COLO668 (cell line): ENCODE results near the gene ADGRB3.
"Not testable (repeated sequence)": the region's sequence is repeated elsewhere in the genome, so short reads cannot be mapped to it uniquely, and the experiment has no call there.

Experiments
- DNase-seq: peaks from one replicate; lab custom pipeline; 2025; ENCODE audit not compliant: unreplicated experiment; lab: John Stamatoyannopoulos, UW

The ADGRB3 gene

GRCh38 chr6:68738039-68738438, 103.0 kb downstream of the ADGRB3 start:
- no peak for DNase-seq

- DNase-seq: no peak
These were observed 105.9 kb downstream of the ADGRB3 start for GRCh38 chr6:68740828-68741500.

- no peak for DNase-seq
These were observed 106.7 kb downstream of the ADGRB3 start for GRCh38 chr6:68741501-68742386.

- no peak for DNase-seq
These were observed 108.0 kb downstream of the ADGRB3 start for GRCh38 chr6:68743099-68743498.

GRCh38 chr6:68744376-68744775, 109.3 kb downstream of the ADGRB3 start:
- DNase-seq: not testable (repeated sequence)

- DNase-seq: no peak
These were observed 111.3 kb downstream of the ADGRB3 start for GRCh38 chr6:68746376-68746775.

GRCh38 chr6:68747110-68747790, 112.2 kb downstream of the ADGRB3 start:
- no peak for DNase-seq

GRCh38 chr6:68747832-68748231, 112.8 kb downstream of the ADGRB3 start:
- not testable (repeated sequence) for DNase-seq

GRCh38 chr6:68754681-68755213, 119.7 kb downstream of the ADGRB3 start:
- no peak for DNase-seq

- no peak for DNase-seq
These were observed 121.6 kb downstream of the ADGRB3 start for GRCh38 chr6:68756454-68757375.

- no peak for DNase-seq
These were observed 122.7 kb downstream of the ADGRB3 start for GRCh38 chr6:68757821-68758220.

GRCh38 chr6:68758559-68758958, 123.5 kb downstream of the ADGRB3 start:
- DNase-seq: no peak

- DNase-seq: no peak
These were observed 125.4 kb downstream of the ADGRB3 start for GRCh38 chr6:68760485-68760884.

GRCh38 chr6:68760941-68761676, 126.0 kb downstream of the ADGRB3 start:
- no peak for DNase-seq

- DNase-seq: no peak
These were observed 126.9 kb downstream of the ADGRB3 start for GRCh38 chr6:68761985-68762384.

GRCh38 chr6:68771426-68771825, 136.3 kb downstream of the ADGRB3 start:
- no peak for DNase-seq

- DNase-seq: no peak
These were observed 139.8 kb downstream of the ADGRB3 start for GRCh38 chr6:68774843-68775242.

- no peak for DNase-seq
These were observed 141.3 kb downstream of the ADGRB3 start for GRCh38 chr6:68776354-68776753.

GRCh38 chr6:68777956-68778355, 142.9 kb downstream of the ADGRB3 start:
- DNase-seq: peak; percentile 15
